HAP-1 (cell line): ENCODE measurements around the gene NUFIP2.
A peak's percentile ranks its signal among the peaks of the same experiment; 100 is the strongest.

Source experiments
- DNase-seq, 2 experiments: peaks; one replicate each; pipeline ENCODE4 v3.0.0-alpha.2; 2016 to 2020; ENCODE audit warnings: low spot score in 2 of 2
- H3K27me3 ChIP-seq: fragments of 250-450 bp; sonication (Bioruptor Pico); 2 replicates; pipeline ENCODE4 v1.5.1; 2020; ENCODE audit warnings: low read depth, mild to moderate bottlenecking, moderate library complexity
- H3K36me3 ChIP-seq: fragments of 250-450 bp; sonication (Bioruptor Pico); replicated peaks from 2 replicates; pipeline ENCODE4 v1.5.1; 2020; ENCODE audit warnings: mild to moderate bottlenecking
- H3K4me1 ChIP-seq: fragments of 250-450 bp; sonication (Bioruptor Pico); 2 replicates; pipeline ENCODE4 v1.5.1; 2020; ENCODE audit warnings: mild to moderate bottlenecking
- H3K4me3 ChIP-seq: fragments of 250-450 bp; sonication (Bioruptor Pico); 2 replicates; pipeline ENCODE4 v1.5.1; 2020; ENCODE audit warnings: mild to moderate bottlenecking, moderate library complexity
- H3K9me3 ChIP-seq: fragments of 250-450 bp; sonication (Bioruptor Pico); 2 replicates; pipeline ENCODE4 v1.5.1; 2020; ENCODE audit warnings: mild to moderate bottlenecking, moderate library complexity
- in situ Hi-C: fragments of 300-500 bp; cut with MboI; formaldehyde crosslinking; loops from 3 replicates; pipeline ENCODE4 v1.14.3; 2020; ENCODE audit warnings: low sequenced_read_pairs, inconsistent platforms, mixed read lengths

The NUFIP2 gene

GRCh38 chr17:29256735-29257466 is 37.0 kb downstream of the NUFIP2 start:
- Histone ChIP-seq H3K27me3 (no peaks in the 10 kb centered on the region), H3K36me3 (peaks cover 21% of the 10 kb centered on the region), H3K4me3 (no peak overlapping the region), H3K4me1 (no peaks in the 10 kb centered on the region), H3K9me3 (no peaks in the 10 kb centered on the region)
- in situ Hi-C loops: no loop called here
- no peak for DNase-seq

DNA sequence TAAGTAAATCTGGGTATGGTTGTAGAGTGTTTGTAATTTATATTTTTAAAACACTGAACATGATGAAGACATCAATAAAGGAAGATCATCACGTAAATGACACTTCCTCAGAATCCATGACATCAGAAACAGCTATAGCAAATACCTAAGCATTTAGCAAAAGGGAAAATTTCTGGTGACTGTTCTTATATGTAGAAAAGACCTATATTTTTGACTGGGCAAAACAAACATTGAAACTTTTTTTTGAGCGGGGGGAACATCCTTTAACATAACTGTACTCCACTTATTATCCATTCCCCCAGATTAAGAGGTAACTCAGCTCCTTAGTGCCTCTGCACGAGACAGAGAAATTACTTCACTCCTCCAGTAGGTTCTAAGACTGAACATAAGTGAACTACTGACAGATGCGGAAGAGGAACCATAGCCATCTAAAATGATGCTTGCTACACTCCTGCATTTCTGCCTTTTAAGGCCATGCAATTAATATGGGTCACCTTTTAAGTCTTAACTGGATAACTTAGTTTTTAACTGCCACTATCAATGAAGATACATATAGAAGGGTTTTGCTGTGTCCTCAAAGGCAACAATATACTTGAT is 37.9 kb downstream of the NUFIP2 start:
- DNase-seq: no peak
- Histone ChIP-seq H3K9me3 (no peaks in the 10 kb centered on the region), H3K4me3 (no peak overlapping the region), H3K36me3 (peaks cover 13% of the 10 kb centered on the region), H3K27me3 (no peaks in the 10 kb centered on the region), H3K4me1 (no peaks in the 10 kb centered on the region)
- in situ Hi-C loops: no loop called here

- Histone ChIP-seq H3K36me3 (no peaks in the 10 kb centered on the region), H3K4me1 (no peaks in the 10 kb centered on the region), H3K27me3 (no peaks in the 10 kb centered on the region), H3K4me3 (no peak overlapping the region), H3K9me3 (no peaks in the 10 kb centered on the region)
- in situ Hi-C loops: no loop called here
- DNase-seq: no peak
These were observed 40.9 kb downstream of the NUFIP2 start for GRCh38 chr17:29253037-29253436.

GRCh38 chr17:29252101-29252791 is 41.7 kb downstream of the NUFIP2 start:
- DNase-seq: peak in 1 of 2 experiments; percentile 30
- Histone ChIP-seq H3K4me1 (no peaks in the 10 kb centered on the region), H3K36me3 (no peaks in the 10 kb centered on the region), H3K9me3 (no peaks in the 10 kb centered on the region), H3K4me3 (no peak overlapping the region), H3K27me3 (no peaks in the 10 kb centered on the region)
- in situ Hi-C loops: no loop called here

DNA sequence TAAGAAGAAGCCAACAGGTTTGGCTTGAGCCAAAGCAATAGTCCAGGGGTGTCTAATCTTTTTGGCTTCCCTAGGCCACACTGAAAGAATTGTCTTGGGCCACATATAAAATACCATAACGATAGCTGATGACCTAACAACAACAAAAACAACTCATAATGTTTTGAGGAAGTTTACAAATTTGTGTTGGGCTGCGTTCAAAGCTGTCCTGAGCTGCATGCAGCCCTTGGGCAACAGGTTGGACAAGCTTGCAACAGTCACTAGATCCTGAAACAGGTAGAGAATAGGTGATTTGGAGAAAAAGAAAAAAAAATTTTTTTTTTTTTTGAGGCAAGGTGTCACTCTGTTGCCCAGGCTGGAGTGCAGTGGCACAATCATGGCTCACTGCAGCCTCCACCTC is 42.8 kb downstream of the NUFIP2 start:
- Histone ChIP-seq H3K4me1 (no peaks in the 10 kb centered on the region), H3K9me3 (no peaks in the 10 kb centered on the region), H3K27me3 (no peaks in the 10 kb centered on the region), H3K36me3 (no peaks in the 10 kb centered on the region), H3K4me3 (no peak overlapping the region)
- no peak for DNase-seq
- in situ Hi-C loops: no loop called here

DNA sequence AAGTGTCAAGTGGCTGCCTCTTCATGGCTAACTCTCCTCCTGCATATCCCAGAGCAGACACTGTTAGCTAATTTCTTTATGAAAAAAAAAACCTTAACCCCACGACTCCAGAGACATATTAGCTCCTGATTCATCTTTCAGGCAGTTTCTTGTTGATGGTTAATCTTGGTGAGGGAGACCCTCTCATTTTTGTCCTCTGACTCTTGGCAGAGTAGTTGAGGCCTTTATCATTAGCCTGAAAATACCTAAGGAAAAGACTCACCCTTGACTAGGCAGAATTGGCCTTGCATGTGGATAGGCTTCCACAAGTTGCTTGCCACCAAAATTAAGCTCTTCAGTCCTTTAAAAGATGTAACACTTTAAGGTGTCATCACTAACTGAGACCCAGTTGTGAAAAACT is 43.3 kb downstream of the NUFIP2 start:
- H3K9me3 ChIP-seq: no peaks in the 10 kb centered on the region
- no peak overlapping the region for H3K4me3 ChIP-seq
- H3K36me3 ChIP-seq: no peaks in the 10 kb centered on the region
- no peak for DNase-seq
- no peaks in the 10 kb centered on the region for H3K4me1 ChIP-seq
- in situ Hi-C loops: no loop called here
- H3K27me3 ChIP-seq: no peaks in the 10 kb centered on the region

- H3K4me3 ChIP-seq: no peak overlapping the region
- in situ Hi-C loops: no loop called here
- no peaks in the 10 kb centered on the region for H3K4me1 ChIP-seq
- no peaks in the 10 kb centered on the region for H3K9me3 ChIP-seq
- DNase-seq: no peak
- H3K36me3 ChIP-seq: no peaks in the 10 kb centered on the region
- no peaks in the 10 kb centered on the region for H3K27me3 ChIP-seq
These were observed 45.1 kb downstream of the NUFIP2 start for GRCh38 chr17:29248845-29249244.

GRCh38 chr17:29247219-29247618 is 46.7 kb downstream of the NUFIP2 start:
- Histone ChIP-seq H3K9me3 (no peaks in the 10 kb centered on the region), H3K27me3 (no peaks in the 10 kb centered on the region), H3K36me3 (no peaks in the 10 kb centered on the region), H3K4me3 (no peak overlapping the region), H3K4me1 (no peaks in the 10 kb centered on the region)
- in situ Hi-C loops: no loop called here
- no peak for DNase-seq

DNA sequence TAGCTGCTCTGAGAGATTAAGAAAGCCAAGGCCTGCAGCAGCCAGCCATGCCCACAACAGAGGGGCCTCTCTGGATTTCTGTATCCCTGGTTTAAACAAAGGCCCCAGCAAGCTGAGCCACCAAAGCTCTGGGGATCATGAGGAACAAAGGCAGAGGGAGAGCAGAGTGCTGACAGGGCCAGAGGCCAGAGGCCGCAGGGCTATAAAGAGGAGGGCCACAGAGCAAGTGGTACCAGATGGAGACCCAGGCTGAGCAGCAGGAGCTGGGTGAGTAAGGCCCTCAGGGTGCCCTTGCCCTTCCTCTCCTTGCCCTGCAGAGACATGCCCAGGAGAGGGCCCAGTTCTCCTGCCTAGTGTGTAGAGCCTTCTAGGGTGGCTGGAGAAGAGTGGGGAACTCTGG is 47.3 kb downstream of the NUFIP2 start, which contains the start of gene CRYBA1:
CRYBA1 (plus strand) TSS at position 232 of the 400 bp plus-strand sequence; CDS start at position 237, 5 bp downstream.
- Histone ChIP-seq H3K4me1 (no peaks in the 10 kb centered on the region), H3K4me3 (no peak within 1 kb of the TSS), H3K9me3 (no peaks in the 10 kb centered on the region), H3K27me3 (no peaks in the 10 kb centered on the region), H3K36me3 (no peaks in the 10 kb centered on the region)
- in situ Hi-C loops: no loop called here
- no peak for DNase-seq

DNA sequence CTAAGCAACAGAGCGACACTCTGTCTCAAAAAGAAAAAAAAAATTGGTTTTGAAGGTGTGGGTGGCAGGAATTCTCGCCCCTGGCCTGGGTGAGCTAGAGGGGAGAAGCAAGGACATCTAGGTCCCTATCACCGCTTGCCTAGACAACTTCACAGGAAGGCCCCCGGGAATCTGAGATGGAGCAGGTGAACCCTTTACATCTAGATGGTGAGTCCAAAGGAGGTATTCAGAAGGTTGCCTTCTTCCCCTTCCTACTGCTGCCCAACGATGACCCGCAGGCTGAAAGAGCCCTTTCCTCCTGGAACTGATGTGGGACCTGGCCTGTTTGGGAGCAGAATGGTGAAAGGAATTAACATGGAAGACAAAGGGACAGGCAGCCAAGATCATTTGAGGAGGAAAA is 48.5 kb downstream of the NUFIP2 start:
- H3K4me3 ChIP-seq: no peak overlapping the region
- in situ Hi-C loops: no loop called here
- H3K9me3 ChIP-seq: no peaks in the 10 kb centered on the region
- H3K4me1 ChIP-seq: no peaks in the 10 kb centered on the region
- no peak for DNase-seq
- H3K27me3 ChIP-seq: no peaks in the 10 kb centered on the region
- H3K36me3 ChIP-seq: no peaks in the 10 kb centered on the region

DNA sequence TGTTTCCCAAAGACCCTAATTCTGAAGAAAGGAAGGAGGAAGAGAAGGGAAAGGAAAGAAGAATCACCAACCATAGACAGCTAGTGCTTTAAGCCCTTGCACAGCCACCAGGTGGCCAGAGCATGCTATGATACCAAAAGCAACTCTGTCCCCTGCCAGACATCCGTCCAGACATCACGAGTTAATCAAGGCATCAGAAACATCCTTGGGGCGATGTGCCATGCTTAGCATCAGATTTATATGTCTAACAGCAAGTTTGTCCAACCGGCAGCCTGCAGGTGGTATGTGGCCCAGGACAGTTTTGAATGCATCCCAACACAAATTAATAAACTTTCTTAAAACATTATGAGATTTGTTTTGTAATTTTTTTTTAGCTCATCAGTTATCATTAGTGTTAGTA is 50.2 kb downstream of the NUFIP2 start:
- H3K36me3 ChIP-seq: no peaks in the 10 kb centered on the region
- no peaks in the 10 kb centered on the region for H3K9me3 ChIP-seq
- peak in 1 of 2 experiments; percentile 47 for DNase-seq
- no peaks in the 10 kb centered on the region for H3K4me1 ChIP-seq
- in situ Hi-C loops: no loop called here
- no peak overlapping the region for H3K4me3 ChIP-seq
- H3K27me3 ChIP-seq: no peaks in the 10 kb centered on the region

DNA sequence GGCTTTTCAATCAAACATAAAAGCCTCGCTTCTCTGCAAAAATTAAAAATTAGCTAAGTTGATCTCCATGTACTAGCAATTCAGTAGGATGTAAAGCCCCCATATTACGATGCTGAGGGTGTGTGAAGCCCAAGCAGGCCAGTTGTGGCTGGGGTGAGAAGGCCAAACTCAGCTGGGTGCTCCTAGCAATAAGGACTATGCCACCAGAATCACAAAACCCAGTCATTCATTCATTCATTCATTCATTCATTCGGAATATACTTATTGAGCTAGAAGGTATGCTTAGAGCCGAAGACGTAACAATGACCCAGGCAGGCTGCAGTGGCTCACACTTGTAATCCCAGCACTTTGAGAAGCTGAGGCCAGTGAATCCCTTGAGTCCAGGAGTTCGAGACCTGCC is 51.2 kb downstream of the NUFIP2 start:
- Histone ChIP-seq H3K9me3 (no peaks in the 10 kb centered on the region), H3K27me3 (no peaks in the 10 kb centered on the region), H3K4me3 (no peak overlapping the region), H3K4me1 (no peaks in the 10 kb centered on the region), H3K36me3 (no peaks in the 10 kb centered on the region)
- no peak for DNase-seq
- in situ Hi-C loops: no loop called here

GRCh38 chr17:29242051-29242450 is 51.9 kb downstream of the NUFIP2 start:
- H3K36me3 ChIP-seq: no peaks in the 10 kb centered on the region
- DNase-seq: no peak
- H3K4me1 ChIP-seq: no peaks in the 10 kb centered on the region
- H3K4me3 ChIP-seq: no peak overlapping the region
- in situ Hi-C loops: no loop called here
- H3K9me3 ChIP-seq: no peaks in the 10 kb centered on the region
- no peaks in the 10 kb centered on the region for H3K27me3 ChIP-seq
